GM23338 (cell line): Measurements from ENCODE around the gene CNTNAP2. TPM values are rescaled to one million over a fixed set of nuclear protein-coding genes. Genes with fewer than 3 reads are reported as not detected.

Source experiments
- ATAC-seq: fragments of 200-7000 bp; cut with Tn5 transposase; 3 replicates; pipeline ENCODE4 v1.9.1; 2020
- DNase-seq: peaks from one replicate; pipeline ENCODE4 v3.0.0-alpha.2; 2015; ENCODE audit warnings: low spot score
- H2AFZ ChIP-seq: fragments of 200-600 bp; sonication (generic); 2 replicates; pipeline ENCODE4 v1.8.0; 2016; ENCODE audit warnings: antibody characterized with exemption, mild to moderate bottlenecking, moderate library complexity
- H3F3A ChIP-seq: fragments of 200-600 bp; sonication (generic); replicated peaks from 2 replicates; pipeline ENCODE4 v1.8.0; 2017; ENCODE audit warnings: antibody characterized with exemption, mixed run types, low read depth
- H3K27ac ChIP-seq: fragments of 200-600 bp; sonication (generic); 2 replicates; pipeline ENCODE4 v1.6.1; 2016; ENCODE audit warnings: low read depth
- H3K27me3 ChIP-seq: fragments of 200-600 bp; sonication (generic); 2 replicates; pipeline ENCODE4 v1.8.0; 2016; ENCODE audit warnings: mild to moderate bottlenecking, mixed run types, moderate library complexity; ENCODE audit not compliant: insufficient read depth
- H3K36me3 ChIP-seq: fragments of 200-600 bp; sonication (generic); 2 replicates; pipeline ENCODE4 v1.8.0; 2016; ENCODE audit warnings: mild to moderate bottlenecking; ENCODE audit not compliant: insufficient read depth
- H3K4me1 ChIP-seq: fragments of 200-600 bp; sonication (generic); 2 replicates; pipeline ENCODE4 v1.8.0; 2016; ENCODE audit warnings: mild to moderate bottlenecking, moderate library complexity; ENCODE audit not compliant: insufficient read depth
- H3K4me2 ChIP-seq: fragments of 200-600 bp; sonication (generic); 2 replicates; pipeline ENCODE4 v1.7.1; 2017; ENCODE audit warnings: mixed run types
- H3K4me3 ChIP-seq: fragments of 200-600 bp; sonication (generic); 2 replicates; pipeline ENCODE4 v1.6.1; 2016; ENCODE audit warnings: mixed run types
- H3K79me2 ChIP-seq: fragments of 200-600 bp; sonication (generic); replicated peaks from 2 replicates; pipeline ENCODE4 v1.8.0; 2017; ENCODE audit warnings: mild to moderate bottlenecking; ENCODE audit not compliant: insufficient read depth
- H3K9me2 ChIP-seq: fragments of 200-600 bp; sonication (generic); 2 replicates; pipeline ENCODE4 v1.8.0; 2017; ENCODE audit not compliant: insufficient read depth
- H4K20me1 ChIP-seq: fragments of 200-600 bp; sonication (generic); replicated peaks from 2 replicates; pipeline ENCODE4 v1.8.0; 2017; ENCODE audit warnings: mild to moderate bottlenecking; ENCODE audit not compliant: insufficient read depth
- H3K27ac Mint-ChIP-seq: 2 replicates; pipeline ENCODE4 v1.8.0; 2020; ENCODE audit warnings: inconsistent platforms, mild to moderate bottlenecking, moderate library complexity, mixed read lengths
- H3K27me3 Mint-ChIP-seq: 3 replicates; pipeline ENCODE4 v1.8.0; 2022; ENCODE audit warnings: low read depth, mild to moderate bottlenecking, moderate library complexity, mixed read lengths, inconsistent platforms; ENCODE audit not compliant: insufficient read depth, poor library complexity
- H3K36me3 Mint-ChIP-seq: 3 replicates; pipeline ENCODE4 v1.8.0; 2021; ENCODE audit warnings: low read depth, mild to moderate bottlenecking, inconsistent platforms, moderate library complexity, mixed read lengths
- H3K4me1 Mint-ChIP-seq: 3 replicates; pipeline ENCODE4 v1.8.0; 2020; ENCODE audit warnings: mild to moderate bottlenecking, inconsistent platforms, mixed read lengths
- H3K4me3 Mint-ChIP-seq: 3 replicates; pipeline ENCODE4 v1.8.0; 2021; ENCODE audit warnings: moderate library complexity, mild to moderate bottlenecking, inconsistent platforms, mixed read lengths
- H3K9me3 Mint-ChIP-seq: 3 replicates; pipeline ENCODE4 v1.8.0; 2020; ENCODE audit warnings: moderate library complexity, mild to moderate bottlenecking, inconsistent platforms, mixed read lengths
- EZH2 ChIP-seq: fragments of 200-600 bp; sonication (generic); IDR thresholded peaks from one replicate; pipeline ENCODE4 v1.8.0; 2017; ENCODE audit warnings: antibody characterized with exemption, mild to moderate bottlenecking, low read depth; ENCODE audit not compliant: unreplicated experiment
- EZH2phosphoT487 ChIP-seq: fragments of 200-600 bp; sonication (generic); IDR thresholded peaks from one replicate; pipeline ENCODE4 v1.8.1; 2018; ENCODE audit warnings: antibody characterized with exemption; ENCODE audit not compliant: unreplicated experiment
- ZNF114 ChIP-seq: fragments of 250-450 bp; sonication (Bioruptor Pico); IDR thresholded peaks from 2 replicates; pipeline ENCODE4 v1.5.0; 2020; ENCODE audit warnings: mild to moderate bottlenecking, moderate library complexity
- ZNF331 ChIP-seq: fragments of 250-450 bp; sonication (Bioruptor Pico); IDR thresholded peaks from 2 replicates; pipeline ENCODE4 v1.5.0; 2020; ENCODE audit warnings: low read depth, mild to moderate bottlenecking, moderate library complexity
- polyA plus RNA-seq: library from polyadenylated mRNA; unstranded; fragments of >200 nt; fragmentation: Nextera tagmentation; extraction: Ambion mirVana; gene quantifications from 2 replicates; pipeline ENCODE4 v1.2.1, GENCODE V29; 2016
- total RNA-seq: library from RNA; depleted of rRNA; stranded (reverse); fragments of >200 nt; shearing (Covaris generic); gene quantifications from 2 replicates; pipeline ENCODE4 v1.2.3, GENCODE V29; 2014
- TF ChIP-seq, protein P1 (sequence below): IDR thresholded peaks from 2 replicates; pipeline ENCODE4 v1.6.1; 2016; ENCODE audit warnings: antibody characterized with exemption
- TF ChIP-seq, protein P2 (sequence below), 2 experiments: fragments of 200-600 bp in 1 of 2; sonication (generic) in 1 of 2; conservative IDR thresholded peaks; 2 replicates each; pipeline versions ENCODE4 v1.5.1 to v1.6.1; 2016 to 2017; ENCODE audit warnings: antibody characterized with exemption in 2 of 2, low read depth in 2 of 2, mild to moderate bottlenecking in 2 of 2, moderate library complexity in 1 of 2
- TF ChIP-seq, protein P3 (sequence below): IDR thresholded peaks from one replicate; pipeline ENCODE4 v1.6.1; 2018; ENCODE audit warnings: antibody characterized with exemption; ENCODE audit not compliant: unreplicated experiment

Gene CNTNAP2
- total and polyA plus RNA-seq, 2 experiments from 2014 or later: 38.2 to 61.3 TPM

DNA sequence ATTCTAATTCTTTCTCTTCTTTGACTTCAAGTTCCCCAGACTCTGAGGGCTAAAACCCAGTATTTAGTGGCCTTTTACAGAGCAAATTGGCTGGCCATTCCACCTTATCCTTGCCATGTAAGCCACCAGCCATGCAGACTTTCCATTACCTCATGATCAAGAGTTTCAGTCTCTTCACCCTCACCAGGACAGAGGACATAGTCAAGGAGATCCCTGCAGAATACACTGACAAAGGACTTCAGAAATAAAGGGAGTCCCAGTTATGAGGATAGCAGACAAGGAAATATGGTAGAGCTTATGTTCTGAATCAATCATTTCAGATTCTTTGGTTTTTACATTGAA is 1393.6 kb downstream of the CNTNAP2 start:
- Histone ChIP-seq H3K4me3 (no peak overlapping the region), H3K36me3 (no peaks in the 10 kb centered on the region; the same call in 1 of the 2 replicates), H3K4me1 (no peaks in the 10 kb centered on the region), H3F3A (no peaks in the 10 kb centered on the region), H4K20me1 (no peaks in the 10 kb centered on the region), H3K27ac (no peak overlapping the region), H3K79me2 (no peaks in the 10 kb centered on the region), H3K27me3 (no peaks in the 10 kb centered on the region), H3K4me2 (no peak overlapping the region), H3K9me2 (no peaks in the 10 kb centered on the region), H2AFZ (no peak overlapping the region)
- TF ChIP-seq ZNF114: no peak
- peaks cover 4% of the 10 kb centered on the region for H3K27me3 Mint-ChIP-seq
- DNase-seq: no peak
- no peak overlapping the region for H3K4me3 Mint-ChIP-seq
- ATAC-seq: no peak
- peaks cover 30% of the 10 kb centered on the region for H3K9me3 Mint-ChIP-seq
- H3K36me3 Mint-ChIP-seq: peaks cover 5% of the 10 kb centered on the region; the same call in 1 of the 3 replicates
- no peak overlapping the region for H3K27ac Mint-ChIP-seq
- no peaks in the 10 kb centered on the region for H3K4me1 Mint-ChIP-seq

DNA sequence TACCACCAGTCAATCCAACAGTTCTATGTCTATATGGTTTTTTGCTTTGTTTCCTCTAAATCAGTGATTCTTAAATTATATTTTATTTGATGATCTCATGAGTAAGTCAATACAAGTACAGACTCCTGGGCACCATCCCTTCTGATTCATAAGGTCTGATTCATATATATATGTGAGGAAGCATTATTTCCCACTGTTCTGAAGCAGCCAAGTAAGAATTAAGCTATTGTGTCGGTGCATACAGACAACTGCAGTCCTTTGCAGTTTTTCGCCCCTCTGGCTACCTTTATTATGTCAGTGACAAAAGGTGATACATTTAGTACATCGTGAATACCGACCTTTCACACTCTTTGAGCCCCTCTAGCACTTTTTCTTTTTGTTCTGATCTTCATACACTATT is 1394.3 kb downstream of the CNTNAP2 start:
- H4K20me1 ChIP-seq: no peaks in the 10 kb centered on the region
- H3K27me3 Mint-ChIP-seq: peaks cover 4% of the 10 kb centered on the region

DNA sequence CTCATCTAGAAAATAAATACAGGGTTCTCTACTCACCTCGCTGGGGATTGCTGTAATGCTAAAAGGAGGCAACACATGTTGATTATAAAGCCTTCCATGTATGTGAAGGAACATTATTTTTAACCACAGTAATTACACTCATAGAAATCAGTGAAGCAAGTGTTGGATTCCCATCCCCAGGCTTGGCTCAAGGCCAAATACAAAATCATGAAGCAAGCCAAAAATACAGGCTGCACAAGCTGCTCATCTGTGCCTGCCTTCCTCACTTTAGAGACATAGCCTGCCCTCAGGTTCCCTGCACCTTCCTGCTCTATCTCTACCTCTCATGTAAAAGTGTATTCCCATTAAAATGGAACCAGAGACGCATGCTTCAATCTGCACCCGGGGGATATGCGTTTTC is 1396.8 kb downstream of the CNTNAP2 start:
- no peaks in the 10 kb centered on the region for H3K79me2 ChIP-seq
- H4K20me1 ChIP-seq: no peaks in the 10 kb centered on the region
- no peak overlapping the region for H3K4me2 ChIP-seq
- no peak overlapping the region for H3K4me3 ChIP-seq
- H2AFZ ChIP-seq: no peak overlapping the region
- 0 out of 3 replicates have a peak, but pooled peaks cover 3% of the 10 kb centered on the region for H3K36me3 Mint-ChIP-seq
- no peaks in the 10 kb centered on the region for H3K9me2 ChIP-seq
- H3F3A ChIP-seq: no peaks in the 10 kb centered on the region
- H3K27me3 Mint-ChIP-seq: no peaks in the 10 kb centered on the region
- H3K4me1 Mint-ChIP-seq: no peaks in the 10 kb centered on the region
- H3K27ac ChIP-seq: no peak overlapping the region
- no peaks in the 10 kb centered on the region for H3K4me1 ChIP-seq
- DNase-seq: no peak
- H3K4me3 Mint-ChIP-seq: no peak overlapping the region
- H3K36me3 ChIP-seq: no peaks in the 10 kb centered on the region; the same call in 1 of the 2 replicates
- peaks cover 27% of the 10 kb centered on the region for H3K9me3 Mint-ChIP-seq
- no peak overlapping the region for H3K27ac Mint-ChIP-seq
- no peak for ATAC-seq
- H3K27me3 ChIP-seq: no peaks in the 10 kb centered on the region
- TF ChIP-seq ZNF114 (no peak), ZNF331 (CRISPR knock-in tag) (no peak), EZH2 (no peak), EZH2phosphoT487 (no peak)
- TF ChIP-seq, protein P1, sequence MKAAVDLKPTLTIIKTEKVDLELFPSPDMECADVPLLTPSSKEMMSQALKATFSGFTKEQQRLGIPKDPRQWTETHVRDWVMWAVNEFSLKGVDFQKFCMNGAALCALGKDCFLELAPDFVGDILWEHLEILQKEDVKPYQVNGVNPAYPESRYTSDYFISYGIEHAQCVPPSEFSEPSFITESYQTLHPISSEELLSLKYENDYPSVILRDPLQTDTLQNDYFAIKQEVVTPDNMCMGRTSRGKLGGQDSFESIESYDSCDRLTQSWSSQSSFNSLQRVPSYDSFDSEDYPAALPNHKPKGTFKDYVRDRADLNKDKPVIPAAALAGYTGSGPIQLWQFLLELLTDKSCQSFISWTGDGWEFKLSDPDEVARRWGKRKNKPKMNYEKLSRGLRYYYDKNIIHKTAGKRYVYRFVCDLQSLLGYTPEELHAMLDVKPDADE: no peak
- TF ChIP-seq, protein P2, sequence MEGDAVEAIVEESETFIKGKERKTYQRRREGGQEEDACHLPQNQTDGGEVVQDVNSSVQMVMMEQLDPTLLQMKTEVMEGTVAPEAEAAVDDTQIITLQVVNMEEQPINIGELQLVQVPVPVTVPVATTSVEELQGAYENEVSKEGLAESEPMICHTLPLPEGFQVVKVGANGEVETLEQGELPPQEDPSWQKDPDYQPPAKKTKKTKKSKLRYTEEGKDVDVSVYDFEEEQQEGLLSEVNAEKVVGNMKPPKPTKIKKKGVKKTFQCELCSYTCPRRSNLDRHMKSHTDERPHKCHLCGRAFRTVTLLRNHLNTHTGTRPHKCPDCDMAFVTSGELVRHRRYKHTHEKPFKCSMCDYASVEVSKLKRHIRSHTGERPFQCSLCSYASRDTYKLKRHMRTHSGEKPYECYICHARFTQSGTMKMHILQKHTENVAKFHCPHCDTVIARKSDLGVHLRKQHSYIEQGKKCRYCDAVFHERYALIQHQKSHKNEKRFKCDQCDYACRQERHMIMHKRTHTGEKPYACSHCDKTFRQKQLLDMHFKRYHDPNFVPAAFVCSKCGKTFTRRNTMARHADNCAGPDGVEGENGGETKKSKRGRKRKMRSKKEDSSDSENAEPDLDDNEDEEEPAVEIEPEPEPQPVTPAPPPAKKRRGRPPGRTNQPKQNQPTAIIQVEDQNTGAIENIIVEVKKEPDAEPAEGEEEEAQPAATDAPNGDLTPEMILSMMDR (conservative IDR thresholded peaks at IDR 0.05; ENCODE audit: low read depth in 2 of 2): no peak

More for the DNA sequence above, 1394.3 kb downstream of the CNTNAP2 start:
- Histone ChIP-seq H3F3A (no peaks in the 10 kb centered on the region), H2AFZ (no peak overlapping the region), H3K36me3 (no peaks in the 10 kb centered on the region; the same call in 1 of the 2 replicates), H3K9me2 (no peaks in the 10 kb centered on the region), H3K27ac (no peak overlapping the region), H3K4me1 (no peaks in the 10 kb centered on the region), H3K27me3 (no peaks in the 10 kb centered on the region), H3K4me3 (no peak overlapping the region), H3K4me2 (no peak overlapping the region), H3K79me2 (no peaks in the 10 kb centered on the region)
- Mint-ChIP-seq H3K4me3 (no peak overlapping the region), H3K4me1 (no peaks in the 10 kb centered on the region), H3K9me3 (peaks cover 30% of the 10 kb centered on the region), H3K27ac (no peak overlapping the region), H3K36me3 (peaks cover 5% of the 10 kb centered on the region; the same call in 1 of the 3 replicates)
- no peak for ATAC-seq
- DNase-seq: no peak
- TF ChIP-seq, protein P3, sequence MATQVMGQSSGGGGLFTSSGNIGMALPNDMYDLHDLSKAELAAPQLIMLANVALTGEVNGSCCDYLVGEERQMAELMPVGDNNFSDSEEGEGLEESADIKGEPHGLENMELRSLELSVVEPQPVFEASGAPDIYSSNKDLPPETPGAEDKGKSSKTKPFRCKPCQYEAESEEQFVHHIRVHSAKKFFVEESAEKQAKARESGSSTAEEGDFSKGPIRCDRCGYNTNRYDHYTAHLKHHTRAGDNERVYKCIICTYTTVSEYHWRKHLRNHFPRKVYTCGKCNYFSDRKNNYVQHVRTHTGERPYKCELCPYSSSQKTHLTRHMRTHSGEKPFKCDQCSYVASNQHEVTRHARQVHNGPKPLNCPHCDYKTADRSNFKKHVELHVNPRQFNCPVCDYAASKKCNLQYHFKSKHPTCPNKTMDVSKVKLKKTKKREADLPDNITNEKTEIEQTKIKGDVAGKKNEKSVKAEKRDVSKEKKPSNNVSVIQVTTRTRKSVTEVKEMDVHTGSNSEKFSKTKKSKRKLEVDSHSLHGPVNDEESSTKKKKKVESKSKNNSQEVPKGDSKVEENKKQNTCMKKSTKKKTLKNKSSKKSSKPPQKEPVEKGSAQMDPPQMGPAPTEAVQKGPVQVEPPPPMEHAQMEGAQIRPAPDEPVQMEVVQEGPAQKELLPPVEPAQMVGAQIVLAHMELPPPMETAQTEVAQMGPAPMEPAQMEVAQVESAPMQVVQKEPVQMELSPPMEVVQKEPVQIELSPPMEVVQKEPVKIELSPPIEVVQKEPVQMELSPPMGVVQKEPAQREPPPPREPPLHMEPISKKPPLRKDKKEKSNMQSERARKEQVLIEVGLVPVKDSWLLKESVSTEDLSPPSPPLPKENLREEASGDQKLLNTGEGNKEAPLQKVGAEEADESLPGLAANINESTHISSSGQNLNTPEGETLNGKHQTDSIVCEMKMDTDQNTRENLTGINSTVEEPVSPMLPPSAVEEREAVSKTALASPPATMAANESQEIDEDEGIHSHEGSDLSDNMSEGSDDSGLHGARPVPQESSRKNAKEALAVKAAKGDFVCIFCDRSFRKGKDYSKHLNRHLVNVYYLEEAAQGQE: no peak
